GM19397 (cell line): ENCODE results near the gene KLHL22.
"Not testable (repeated sequence)": the region's sequence is repeated elsewhere in the genome, so short reads cannot be mapped to it uniquely, and the experiment has no call there.

Experiments used
- ATAC-seq: cut with Tn5 transposase; IDR thresholded peaks from one replicate; pipeline ENCODE4 v1.9.1; 2021; ENCODE audit warnings: mild to moderate bottlenecking, moderate library complexity; ENCODE audit not compliant: unreplicated experiment

KLHL22 gene

GRCh38 chr22:20451129-20451778, 44.3 kb downstream of the KLHL22 start:
- ATAC-seq = not testable (repeated sequence)

- ATAC-seq = no peak
Observed at GRCh38 chr22:20450551-20450906, 45.1 kb downstream of the KLHL22 start.

- ATAC-seq = no peak
Observed at GRCh38 chr22:20449819-20450550, 45.6 kb downstream of the KLHL22 start.

GRCh38 chr22:20448630-20449029, 47.0 kb downstream of the KLHL22 start:
- ATAC-seq = no peak

- no peak for ATAC-seq
Observed at GRCh38 chr22:20446383-20446970, 49.1 kb downstream of the KLHL22 start.

GRCh38 chr22:20444325-20444724, 51.3 kb downstream of the KLHL22 start:
- no peak for ATAC-seq

DNA sequence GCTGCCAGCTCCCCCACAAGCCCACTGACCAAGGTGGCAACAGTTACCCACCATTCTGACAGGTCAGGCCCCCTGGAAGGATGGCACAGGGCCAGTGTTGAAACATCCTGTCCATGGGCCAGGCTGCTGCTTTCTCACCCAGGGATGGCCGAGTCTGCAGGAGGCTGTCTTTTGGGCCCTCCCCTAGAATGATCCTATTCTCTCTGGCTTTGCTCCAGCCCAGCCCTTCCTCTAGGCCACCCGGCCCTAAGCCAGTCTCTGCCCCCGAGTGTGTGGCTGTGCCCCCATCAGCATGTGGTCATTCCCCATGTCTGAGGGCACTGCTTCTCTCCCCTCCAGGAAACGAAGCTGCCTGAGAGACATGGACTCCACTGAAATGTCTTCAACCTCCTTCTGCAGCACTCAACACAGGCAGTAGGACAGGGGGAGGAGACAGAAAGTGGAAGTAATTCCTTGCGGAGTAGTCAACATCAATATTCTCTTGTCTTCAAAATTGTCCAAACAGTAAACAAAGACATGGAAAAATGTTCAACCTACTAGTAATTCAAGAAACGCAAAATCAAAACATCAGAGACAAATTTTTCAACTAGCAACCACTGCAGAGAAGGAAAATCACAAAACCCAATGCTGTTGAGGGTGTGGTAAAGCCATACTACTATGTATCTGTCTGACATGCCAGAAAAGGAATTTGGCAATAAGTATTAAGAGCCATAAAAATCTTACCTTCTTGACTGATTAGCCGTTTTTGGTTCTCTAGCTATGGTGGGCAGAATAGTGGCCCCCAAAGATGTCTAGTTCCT, 52.9 kb downstream of the KLHL22 start:
- ATAC-seq = no peak

DNA sequence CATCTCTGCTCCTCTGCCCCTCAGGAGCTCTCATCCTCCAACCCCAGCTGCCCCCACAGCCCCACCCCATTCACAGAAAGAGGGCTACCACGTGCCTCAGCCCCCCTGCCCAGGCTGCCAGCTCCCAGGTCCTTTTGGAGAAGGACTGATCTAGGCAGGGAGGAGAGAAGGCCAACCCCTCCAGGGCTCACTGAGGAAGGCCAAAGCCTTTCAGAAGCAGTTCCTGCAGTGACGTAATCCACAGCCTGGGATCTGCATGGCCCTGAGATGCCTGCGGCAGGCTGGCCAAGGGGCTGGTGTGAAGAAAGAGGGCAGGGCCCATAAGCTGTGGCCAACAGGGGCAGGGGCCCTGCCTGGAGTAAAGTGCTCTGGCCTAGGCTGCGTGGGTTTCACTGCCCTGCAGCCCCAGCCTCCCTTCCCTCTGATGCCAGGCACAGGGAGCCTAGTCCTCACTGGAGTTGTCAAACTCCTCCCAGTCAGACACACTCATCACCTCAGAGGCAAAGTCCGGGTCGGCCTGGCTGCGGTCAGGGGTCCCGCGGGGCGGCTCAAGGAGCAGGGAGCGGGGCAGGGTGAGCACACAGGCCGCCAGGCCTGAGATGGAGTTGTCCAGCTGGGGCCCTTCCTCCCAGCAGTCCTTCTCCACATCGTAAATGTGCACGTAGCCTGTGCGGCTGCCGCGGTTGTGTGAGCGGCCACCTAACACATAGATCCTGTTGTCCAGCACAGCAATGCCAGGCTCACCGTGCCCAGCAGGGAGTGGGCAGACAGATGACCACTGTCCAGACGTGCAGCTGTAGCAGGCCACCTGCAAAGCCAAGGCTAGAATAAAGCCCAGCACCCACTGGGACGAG, 53.7 kb downstream of the KLHL22 start:
- no peak for ATAC-seq

DNA sequence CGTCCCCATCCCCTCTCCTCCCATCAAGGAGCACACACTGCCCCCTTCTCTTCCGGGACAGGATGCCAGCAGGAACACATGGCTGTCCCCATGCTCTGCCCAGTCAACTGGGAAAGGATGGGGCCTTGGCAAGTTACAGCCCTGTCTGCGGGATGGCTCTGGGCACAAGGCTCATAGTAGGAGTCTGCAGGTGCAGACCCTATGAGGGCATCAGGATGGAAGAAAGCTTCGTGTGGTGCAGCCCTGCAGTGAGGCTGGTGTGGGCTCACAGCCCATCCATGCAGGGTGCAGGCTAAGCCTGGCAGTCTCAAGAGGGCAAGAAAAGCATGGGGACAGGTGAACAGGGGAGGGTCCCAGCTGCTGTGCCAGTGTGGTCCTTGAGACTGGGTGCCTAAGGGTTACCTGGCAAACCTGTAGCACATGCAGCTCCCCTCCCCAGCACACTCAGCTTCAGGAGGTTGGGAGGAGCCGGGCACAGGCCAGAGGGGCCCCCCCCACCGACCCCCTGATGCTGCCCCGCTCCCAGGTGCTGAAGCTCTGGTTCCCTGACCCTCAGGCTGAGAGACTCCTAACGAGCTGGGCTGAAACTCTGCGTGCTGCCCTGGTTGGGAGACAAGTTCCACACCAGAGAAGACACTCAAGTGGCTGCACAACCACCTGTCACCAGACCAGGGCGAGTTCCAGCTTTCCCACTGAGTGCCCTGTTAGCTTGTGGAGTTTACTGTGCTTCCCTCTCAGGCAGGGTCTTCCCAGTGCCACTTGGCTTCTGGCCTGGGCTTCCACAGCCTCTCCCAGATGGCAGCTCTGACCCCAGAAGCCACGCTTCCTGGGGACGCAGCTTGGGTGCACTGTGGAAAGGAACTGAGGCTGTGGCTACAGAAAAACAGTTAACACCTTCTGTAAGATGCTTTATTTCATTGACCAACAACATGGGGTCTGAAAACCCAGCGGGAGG, 54.7 kb downstream of the KLHL22 start:
- no peak for ATAC-seq

DNA sequence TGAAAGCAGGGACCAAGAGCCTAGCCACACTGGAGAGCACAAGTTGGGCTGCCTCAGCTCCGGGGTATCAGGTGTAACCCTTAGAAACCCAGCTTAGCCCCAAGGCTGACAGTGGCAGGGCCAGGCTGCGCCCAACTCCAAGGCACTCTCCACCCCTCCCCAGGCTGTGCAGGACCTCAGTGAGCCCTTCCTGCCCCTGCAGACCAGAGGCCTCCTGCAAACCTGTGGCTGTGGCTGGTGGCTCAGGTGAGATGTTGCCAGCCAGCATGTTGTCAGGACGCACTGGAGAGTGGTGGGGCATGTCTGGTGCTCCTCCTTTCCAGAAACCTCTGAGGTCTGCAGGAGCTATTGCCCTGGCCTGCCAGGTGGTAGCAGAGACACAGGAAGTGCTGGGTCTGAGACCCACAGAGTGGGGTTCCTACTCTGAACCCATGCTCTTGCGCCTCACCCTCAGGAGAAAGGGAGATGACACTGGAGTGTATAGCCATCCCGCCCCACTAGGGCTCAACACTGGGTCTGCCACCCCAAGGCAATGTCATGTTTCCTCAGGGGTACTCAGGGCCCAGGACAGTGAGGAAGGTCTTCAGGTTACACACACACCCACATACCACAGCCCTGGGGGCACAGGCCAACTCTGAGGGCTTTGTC, 55.5 kb downstream of the KLHL22 start:
- ATAC-seq = no peak

DNA sequence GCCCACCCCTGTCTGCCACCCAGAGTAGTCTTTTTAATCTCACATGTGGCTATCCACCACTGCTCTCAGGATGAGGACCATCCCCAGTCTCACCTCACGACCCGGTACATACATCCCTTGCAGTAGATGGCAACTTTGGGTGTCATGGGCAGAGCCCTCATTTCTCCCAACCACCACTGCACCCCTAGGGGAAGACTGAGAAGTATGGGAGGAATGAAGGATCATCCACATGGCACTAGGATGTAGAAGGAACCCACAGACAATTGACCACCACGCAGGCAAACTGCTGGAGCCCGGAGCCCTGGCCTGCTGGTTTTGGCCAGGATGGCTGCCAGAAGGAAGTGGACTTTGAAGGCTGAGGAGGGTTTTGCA, 56.1 kb downstream of the KLHL22 start:
- ATAC-seq = no peak

DNA sequence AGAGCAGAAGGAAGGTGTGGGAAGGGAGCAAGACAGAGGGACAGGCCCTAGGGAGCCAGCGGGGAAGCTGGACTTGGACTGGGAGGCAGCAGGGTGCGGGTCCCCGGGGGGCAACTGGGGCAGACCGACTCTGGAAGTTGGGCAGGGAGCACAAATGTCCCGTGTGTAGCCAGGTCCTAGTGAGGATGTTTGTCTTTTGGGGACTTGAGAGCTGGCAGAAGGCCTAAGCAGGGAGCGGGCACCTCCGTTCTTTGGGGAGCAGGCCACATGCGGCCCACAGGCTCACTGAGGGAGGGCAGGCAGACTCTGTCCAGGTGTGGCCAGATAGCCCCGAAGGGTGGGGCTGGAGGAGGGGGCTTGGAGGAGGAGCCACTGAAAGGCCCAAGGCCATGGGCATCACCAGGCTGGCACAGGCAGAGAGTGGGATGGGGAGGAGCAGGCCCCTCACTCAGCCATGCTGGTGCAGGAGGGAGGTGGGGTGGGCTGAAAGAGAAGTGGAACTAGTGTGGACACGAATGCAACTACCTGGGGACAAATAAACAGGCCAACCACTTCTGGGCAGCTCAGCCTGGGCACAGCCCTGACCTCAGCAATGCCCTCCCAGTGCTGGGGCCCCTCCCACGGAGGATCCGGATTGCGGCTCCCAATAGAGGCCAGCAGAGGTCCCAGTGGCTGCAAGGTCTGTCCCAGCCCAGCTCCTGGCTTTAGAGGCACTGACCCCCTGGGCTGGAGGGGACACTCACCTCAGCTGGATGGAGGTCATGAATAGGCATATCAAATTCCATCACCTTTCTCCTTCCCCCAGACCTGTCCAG, 56.7 kb downstream of the KLHL22 start:
- no peak for ATAC-seq

GRCh38 chr22:20438427-20438677, 57.2 kb downstream of the KLHL22 start:
- ATAC-seq = no peak

- ATAC-seq = no peak
Observed at GRCh38 chr22:20437613-20438426, 57.8 kb downstream of the KLHL22 start, which contains the start of gene SCARF2. Gene SCARF2 (minus strand): TSS chr22:20437825. CDS start chr22:20437754, 71 bp downstream.

- no peak for ATAC-seq
Observed at GRCh38 chr22:20436768-20437612, 58.6 kb downstream of the KLHL22 start.

DNA sequence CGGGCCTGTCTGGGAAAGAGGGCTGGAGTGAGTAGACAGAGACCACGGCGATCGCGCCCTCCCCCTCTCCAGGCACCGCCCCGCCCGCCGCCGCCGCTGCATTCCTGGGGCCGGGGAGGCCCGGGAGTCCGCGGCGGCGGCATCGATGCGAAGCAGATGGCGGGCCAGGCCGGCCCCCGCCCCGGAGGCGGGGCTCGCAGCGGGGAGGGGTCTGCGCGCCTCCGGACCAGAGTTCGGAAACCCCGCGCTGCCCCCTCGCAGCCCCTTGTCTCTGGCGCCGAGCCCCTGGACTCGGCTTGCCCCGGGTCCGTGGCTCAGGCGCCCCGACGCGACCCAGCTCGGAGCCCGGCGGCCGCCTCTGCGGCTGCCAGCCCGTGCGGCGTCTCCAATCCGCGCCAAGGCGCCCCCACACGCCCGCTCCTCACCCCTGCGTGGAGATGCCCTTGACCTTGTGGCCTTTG, 59.3 kb downstream of the KLHL22 start:
- ATAC-seq = no peak
